Endothelial cell of coronary artery (primary cell): ENCODE data around the gene CLN5. TPM values are rescaled to one million over a fixed set of nuclear protein-coding genes. Genes with fewer than 3 reads are reported as not detected.

Source experiments
- total RNA-seq: library from RNA; depleted of rRNA; stranded (reverse); fragments of >200 nt; gene quantifications from 2 replicates; pipeline ENCODE4 v1.2.3, GENCODE V29; 2014

The CLN5 gene
- 22.1 and 25.3 TPM in 2 replicates for total RNA-seq

GRCh38 chr13:76991796-76992547 lies at the start of gene CLN5:
TSS of gene CLN5 (plus strand) at chr13:76992081. CDS start at chr13:76992099, 18 bp downstream.

GRCh38 chr13:76948149-76948548 lies 43.7 kb upstream of the CLN5 start, which contains the start of gene ACOD1:
TSS of gene ACOD1 (plus strand) at chr13:76948511. CDS start at chr13:76948559, 48 bp downstream.

GRCh38 chr13:77026861-77027621 lies 35.2 kb downstream of the CLN5 start, which contains the start of gene FBXL3:
TSS of gene FBXL3 (minus strand) at chr13:77027159. CDS start at chr13:77021860, 5,299 bp downstream.

Other genes with a start within 250 kb of the CLN5 start
- gene KCTD12, start 105.7 kb upstream of the CLN5 start, total RNA-seq = 71.0 and 114 TPM in 2 replicates
- not detected in 2 replicates for gene ACOD1, start 43.6 kb upstream of the CLN5 start, total RNA-seq
- gene FBXL3, start 35.1 kb downstream of the CLN5 start, total RNA-seq = 46.5 and 57.8 TPM in 2 replicates